Measurements from ENCODE around the gene KNSTRN. TPM values are rescaled to one million over a fixed set of nuclear protein-coding genes. Genes with fewer than 3 reads are reported as not detected.

Gene KNSTRN
- total RNA-seq, 2 experiments from 2014 or later, result 2.8 to 3.0 TPM

DNA sequence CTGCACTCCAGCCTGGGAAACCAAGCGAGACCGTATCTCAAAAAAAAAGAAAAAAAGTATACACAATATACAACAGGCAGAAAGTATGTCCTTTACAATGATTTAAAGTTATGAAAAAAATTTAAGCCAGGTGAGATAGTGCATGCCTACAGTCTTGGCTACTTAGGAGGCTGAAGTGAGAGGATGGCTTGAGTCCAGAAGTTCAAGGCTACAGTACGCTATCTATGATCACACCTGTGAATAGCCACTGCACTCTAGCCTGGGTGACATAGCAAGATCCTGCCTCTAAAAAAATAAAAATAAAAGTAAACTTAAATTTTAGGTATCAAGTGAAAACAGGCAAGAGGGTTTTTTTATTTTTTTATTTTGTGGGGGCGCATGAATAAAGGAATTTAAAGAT is 3.1 kb upstream of the KNSTRN start:
- intact Hi-C loops (cut with DNase I, micrococcal nuclease), result no loop called here
- no peak overlapping the region for H3K4me3 Mint-ChIP-seq
- H3K27me3 Mint-ChIP-seq, result no peaks in the 10 kb centered on the region
- Histone ChIP-seq H3K27me3 (ENCODE audit: control insufficient read depth in 1 of 2, insufficient read depth in 2 of 2, low read length in 2 of 2) (no peaks in the 10 kb centered on the region), H3K4me1 (ENCODE audit: insufficient read depth, low read length) (peaks cover 15% of the 10 kb centered on the region), H3K27ac (ENCODE audit: low read depth in 1 of 2, low read length in 2 of 2) (no peak overlapping the region), H3K4me3 (ENCODE audit: low read length) (no peak overlapping the region), H3K9me3 (ENCODE audit: control insufficient read depth in 1 of 2, insufficient read depth in 1 of 2, low read length in 2 of 2) (no peaks in the 10 kb centered on the region), H3K36me3 (ENCODE audit: insufficient read depth, low read length) (no peaks in the 10 kb centered on the region)
- TF ChIP-seq, protein P1, sequence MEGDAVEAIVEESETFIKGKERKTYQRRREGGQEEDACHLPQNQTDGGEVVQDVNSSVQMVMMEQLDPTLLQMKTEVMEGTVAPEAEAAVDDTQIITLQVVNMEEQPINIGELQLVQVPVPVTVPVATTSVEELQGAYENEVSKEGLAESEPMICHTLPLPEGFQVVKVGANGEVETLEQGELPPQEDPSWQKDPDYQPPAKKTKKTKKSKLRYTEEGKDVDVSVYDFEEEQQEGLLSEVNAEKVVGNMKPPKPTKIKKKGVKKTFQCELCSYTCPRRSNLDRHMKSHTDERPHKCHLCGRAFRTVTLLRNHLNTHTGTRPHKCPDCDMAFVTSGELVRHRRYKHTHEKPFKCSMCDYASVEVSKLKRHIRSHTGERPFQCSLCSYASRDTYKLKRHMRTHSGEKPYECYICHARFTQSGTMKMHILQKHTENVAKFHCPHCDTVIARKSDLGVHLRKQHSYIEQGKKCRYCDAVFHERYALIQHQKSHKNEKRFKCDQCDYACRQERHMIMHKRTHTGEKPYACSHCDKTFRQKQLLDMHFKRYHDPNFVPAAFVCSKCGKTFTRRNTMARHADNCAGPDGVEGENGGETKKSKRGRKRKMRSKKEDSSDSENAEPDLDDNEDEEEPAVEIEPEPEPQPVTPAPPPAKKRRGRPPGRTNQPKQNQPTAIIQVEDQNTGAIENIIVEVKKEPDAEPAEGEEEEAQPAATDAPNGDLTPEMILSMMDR (IDR thresholded peaks at IDR 0.05), result no peak
- H3K36me3 Mint-ChIP-seq (ENCODE audit: low read depth), result no peaks in the 10 kb centered on the region
- no peak overlapping the region for H3K27ac Mint-ChIP-seq
- ChIA-PET POLR2A (interaction anchor here (1.0 kb wide), 1 partner anchor 27 kb away, joined by 3 read pairs; the partner anchor contains the start of gene IVD), CTCF (no interaction called here)
- H3K4me1 Mint-ChIP-seq (ENCODE audit: low read depth), result peaks cover 15% of the 10 kb centered on the region
- no peak for DNase-seq
- no peaks in the 10 kb centered on the region for H3K9me3 Mint-ChIP-seq
- ATAC-seq (ENCODE audit: poor library complexity), result no peak

DNA sequence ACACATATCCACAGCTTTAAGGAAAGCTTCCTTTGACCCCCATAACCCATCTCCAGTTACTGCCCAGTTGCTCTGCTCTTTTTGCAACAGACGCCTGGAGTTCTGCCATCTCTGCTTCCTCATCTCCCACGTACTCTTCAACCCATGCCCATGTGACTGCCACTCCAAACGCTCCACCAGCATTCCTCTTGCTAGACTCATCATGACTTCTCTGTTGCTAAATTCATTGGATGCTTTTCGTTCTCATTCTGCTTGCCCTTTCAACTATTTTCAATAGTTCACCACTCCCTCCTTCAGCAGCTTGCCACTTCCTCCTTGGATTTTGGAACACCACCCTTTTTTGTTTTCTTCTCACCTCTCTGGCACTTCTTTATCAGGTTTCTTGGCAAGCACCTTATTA is 2.7 kb upstream of the KNSTRN start:
- H3K4me3 Mint-ChIP-seq, result no peak overlapping the region
- TF ChIP-seq, protein P1 (IDR thresholded peaks at IDR 0.05), result no peak
- no peak overlapping the region for H3K27ac Mint-ChIP-seq
- H3K4me1 ChIP-seq (ENCODE audit: insufficient read depth, low read length), result peaks cover 15% of the 10 kb centered on the region
- H3K9me3 ChIP-seq (ENCODE audit: control insufficient read depth in 1 of 2, insufficient read depth in 1 of 2, low read length in 2 of 2), result no peaks in the 10 kb centered on the region
- ChIA-PET POLR2A (interaction anchor here (1.0 kb wide), 1 partner anchor 26 kb away, joined by 3 read pairs; the partner anchor contains the start of gene IVD), CTCF (no interaction called here)
- no peak for DNase-seq
- no peaks in the 10 kb centered on the region for H3K27me3 Mint-ChIP-seq
- no peak overlapping the region for H3K27ac ChIP-seq (ENCODE audit: low read depth in 1 of 2, low read length in 2 of 2)
- H3K4me1 Mint-ChIP-seq (ENCODE audit: low read depth), result peaks cover 15% of the 10 kb centered on the region
- ATAC-seq (ENCODE audit: poor library complexity), result no peak
- no peaks in the 10 kb centered on the region for H3K36me3 ChIP-seq (ENCODE audit: insufficient read depth, low read length)
- no peak overlapping the region for H3K4me3 ChIP-seq (ENCODE audit: low read length)
- H3K27me3 ChIP-seq (ENCODE audit: control insufficient read depth in 1 of 2, insufficient read depth in 2 of 2, low read length in 2 of 2), result no peaks in the 10 kb centered on the region
- H3K36me3 Mint-ChIP-seq (ENCODE audit: low read depth), result no peaks in the 10 kb centered on the region
- H3K9me3 Mint-ChIP-seq, result no peaks in the 10 kb centered on the region
- intact Hi-C loops (cut with DNase I, micrococcal nuclease), result loop anchor here in 1 of 2 experiments (5.0 to 10.0 kb wide), 4 partner anchors 218 to 1928 kb away; partner anchors contain the start of genes BUB1B, FAM98B, FSIP1 and NDUFAF1

DNA sequence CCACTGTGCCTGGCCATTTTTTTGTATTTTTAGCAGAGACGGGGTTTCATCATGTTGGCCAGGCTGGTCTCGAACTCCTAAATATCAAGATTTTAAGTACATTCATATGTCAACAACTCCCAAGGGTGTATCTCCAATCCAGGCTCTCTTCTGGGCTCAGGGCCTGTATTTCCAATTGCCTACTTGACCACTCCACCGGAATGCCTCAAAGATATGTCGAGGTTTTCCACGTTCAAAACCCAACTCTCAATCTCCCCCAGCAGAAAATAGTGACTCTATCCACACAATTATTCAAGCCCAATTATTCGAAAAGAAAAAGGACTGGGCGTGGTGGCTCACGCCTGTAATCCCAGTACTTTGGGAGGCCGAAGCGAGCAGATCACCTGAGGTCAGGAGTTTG is 1.9 kb upstream of the KNSTRN start:
- Histone ChIP-seq H3K4me1 (ENCODE audit: insufficient read depth, low read length) (peaks cover 15% of the 10 kb centered on the region), H3K27ac (ENCODE audit: low read depth in 1 of 2, low read length in 2 of 2) (no peak overlapping the region), H3K36me3 (ENCODE audit: insufficient read depth, low read length) (no peaks in the 10 kb centered on the region), H3K9me3 (ENCODE audit: control insufficient read depth in 1 of 2, insufficient read depth in 1 of 2, low read length in 2 of 2) (no peaks in the 10 kb centered on the region), H3K27me3 (ENCODE audit: control insufficient read depth in 1 of 2, insufficient read depth in 2 of 2, low read length in 2 of 2) (no peaks in the 10 kb centered on the region), H3K4me3 (ENCODE audit: low read length) (no peak overlapping the region)
- ATAC-seq (ENCODE audit: poor library complexity) (no peak), DNase-seq (no peak)
- H3K4me3 Mint-ChIP-seq, result no peak overlapping the region
- intact Hi-C loops (cut with DNase I, micrococcal nuclease), result loop anchor here in 1 of 2 experiments (5.0 to 10.0 kb wide), 4 partner anchors 218 to 1928 kb away; partner anchors contain the start of genes BUB1B, FAM98B, FSIP1 and NDUFAF1
- H3K9me3 Mint-ChIP-seq, result no peaks in the 10 kb centered on the region
- ChIA-PET POLR2A (no interaction called here), CTCF (no interaction called here)
- peaks cover 15% of the 10 kb centered on the region for H3K4me1 Mint-ChIP-seq (ENCODE audit: low read depth)
- H3K27ac Mint-ChIP-seq, result no peak overlapping the region
- TF ChIP-seq, protein P1 (IDR thresholded peaks at IDR 0.05), result no peak
- no peaks in the 10 kb centered on the region for H3K36me3 Mint-ChIP-seq (ENCODE audit: low read depth)
- H3K27me3 Mint-ChIP-seq, result no peaks in the 10 kb centered on the region
